CD14-positive monocyte (primary cell): ENCODE results near the gene KRTAP10-4. TPM values are rescaled to one million over a fixed set of nuclear protein-coding genes. Genes with fewer than 3 reads are reported as not detected.
"Not testable (repeated sequence)": the region's sequence is repeated elsewhere in the genome, so short reads cannot be mapped to it uniquely, and the experiment has no call there.

Experiments
- DNase-seq, 3 donors: peaks; one replicate each; pipeline ENCODE4 v3.0.0-alpha.2; 2011 to 2022
- H2AFZ ChIP-seq: 2 replicates; pipeline ENCODE4 v1.6.0; 2012; ENCODE audit warnings: mild to moderate bottlenecking, low read depth, low read length, inconsistent platforms; ENCODE audit not compliant: insufficient read depth, poor library complexity, severe bottlenecking
- H3K27ac ChIP-seq, 2 donors: 1 replicate in 1 of 2; 2 replicates in 1 of 2; pipeline ENCODE4 v1.5.1; 2012 to 2013; ENCODE audit warnings: low read length in 2 of 2, control low read depth in 1 of 2, inconsistent platforms in 1 of 2, low read depth in 1 of 2, mild to moderate bottlenecking in 1 of 2
- H3K27me3 ChIP-seq, 2 donors: one replicate each; pipeline versions ENCODE4 v1.6.0 to v1.6.1; 2011 to 2013; ENCODE audit warnings: low read length in 2 of 2; ENCODE audit not compliant: control insufficient read depth in 2 of 2, insufficient read depth in 2 of 2
- H3K36me3 ChIP-seq, 2 donors: replicated peaks in 1 of 2; 1 replicate in 1 of 2; 2 replicates in 1 of 2; pipeline versions ENCODE4 v1.5.1 to v1.6.1; 2012 to 2013; ENCODE audit warnings: low read length in 2 of 2, control low read depth in 1 of 2, inconsistent platforms in 1 of 2, mild to moderate bottlenecking in 1 of 2; ENCODE audit not compliant: insufficient read depth in 2 of 2, control insufficient read depth in 1 of 2
- H3K4me1 ChIP-seq, 2 donors: 1 replicate in 1 of 2; 2 replicates in 1 of 2; pipeline versions ENCODE4 v1.5.1 to v1.6.1; 2012 to 2013; ENCODE audit warnings: low read length in 2 of 2, control low read depth in 1 of 2, inconsistent platforms in 1 of 2, mild to moderate bottlenecking in 1 of 2, moderate library complexity in 1 of 2; ENCODE audit not compliant: insufficient read depth in 2 of 2, control insufficient read depth in 1 of 2
- H3K4me2 ChIP-seq: replicated peaks from 2 replicates; pipeline ENCODE3; 2012; ENCODE audit warnings: low read length, moderate library complexity, mild to moderate bottlenecking; ENCODE audit not compliant: poor library complexity, severe bottlenecking; ENCODE audit errors: extremely low read depth
- H3K4me3 ChIP-seq, 3 experiments: fragments of 200-600 bp in 1 of 3; sonication (generic) in 1 of 3; replicated peaks in 1 of 3; 1 replicate in 2 of 3; 2 replicates in 1 of 3; pipeline ENCODE4 v1.5.1; 2011 to 2013; ENCODE audit warnings: low read length in 3 of 3, mild to moderate bottlenecking in 3 of 3, control low read depth in 2 of 3, low read depth in 2 of 3, inconsistent platforms in 1 of 3, moderate library complexity in 1 of 3
- H3K79me2 ChIP-seq: 2 replicates; pipeline ENCODE4 v1.6.0; 2012; ENCODE audit warnings: mild to moderate bottlenecking, control low read depth, inconsistent platforms, low read length, moderate library complexity; ENCODE audit not compliant: insufficient read depth
- H3K9ac ChIP-seq: 2 replicates; pipeline ENCODE4 v1.6.0; 2017; ENCODE audit warnings: low read length, mild to moderate bottlenecking; ENCODE audit not compliant: insufficient read depth, poor library complexity, severe bottlenecking
- H3K9me3 ChIP-seq, 2 donors: replicated peaks in 1 of 2; 1 replicate in 1 of 2; 2 replicates in 1 of 2; pipeline versions ENCODE4 v1.5.1 to v1.6.1; 2012 to 2013; ENCODE audit warnings: low read length in 2 of 2, control low read depth in 1 of 2; ENCODE audit not compliant: control insufficient read depth in 1 of 2, insufficient read depth in 1 of 2
- H4K20me1 ChIP-seq: 2 replicates; pipeline ENCODE4 v1.6.0; 2012; ENCODE audit warnings: mild to moderate bottlenecking, low read length, control low read depth, moderate library complexity; ENCODE audit not compliant: insufficient read depth
- H3K27ac Mint-ChIP-seq, 7 donors: one replicate each; pipeline ENCODE4 v1.8.0; 2020; ENCODE audit warnings: mild to moderate bottlenecking in 7 of 7, mixed read lengths in 7 of 7, moderate library complexity in 6 of 7, inconsistent platforms in 2 of 7
- H3K27me3 Mint-ChIP-seq, 3 donors: one replicate each; pipeline ENCODE4 v1.8.0; 2021 to 2022; ENCODE audit warnings: low read depth in 3 of 3, mild to moderate bottlenecking in 3 of 3, mixed read lengths in 3 of 3, moderate library complexity in 3 of 3, inconsistent platforms in 1 of 3
- H3K36me3 Mint-ChIP-seq, 2 donors: one replicate each; pipeline ENCODE4 v1.8.0; 2020; ENCODE audit warnings: mixed read lengths in 2 of 2, inconsistent platforms in 1 of 2, mild to moderate bottlenecking in 1 of 2
- H3K4me1 Mint-ChIP-seq: one replicate; pipeline ENCODE4 v1.8.0; 2020; ENCODE audit warnings: mild to moderate bottlenecking, mixed read lengths
- H3K4me3 Mint-ChIP-seq, 2 donors: one replicate each; pipeline ENCODE4 v1.8.0; 2020; ENCODE audit warnings: mild to moderate bottlenecking in 2 of 2, mixed read lengths in 2 of 2, moderate library complexity in 1 of 2
- H3K9me3 Mint-ChIP-seq, 7 donors: one replicate each; pipeline ENCODE4 v1.8.0; 2020 to 2022; ENCODE audit warnings: mixed read lengths in 7 of 7, mild to moderate bottlenecking in 6 of 7, moderate library complexity in 6 of 7, inconsistent platforms in 2 of 7
- CTCF ChIP-seq: fragments of 200-600 bp; IDR thresholded peaks from one replicate; pipeline ENCODE4 v1.8.0; 2022; ENCODE audit warnings: antibody characterized with exemption, mild to moderate bottlenecking
- WGBS: methylation state at CpG from one replicate; pipeline ENCODE4 v1.1.5; 2013; ENCODE audit warnings: missing lambda C conversion rate; ENCODE audit not compliant: insufficient coverage; 5-methylcytosine and 5-hydroxymethylcytosine counted together
- intact Hi-C, 2 donors: fragments of 100-400 bp; cut with micrococcal nuclease; formaldehyde crosslinking; loops; one replicate each; pipeline versions ENCODE4 v1.15.0 to v1.15.1; 2023
- polyA plus RNA-seq, 3 donors: library from polyadenylated mRNA; depleted of rRNA in 1 of 3; unstranded in 2 of 3; stranded (reverse) in 1 of 3; fragments of 300-500 nt in 2 of 3; fragments of >200 nt in 1 of 3; fragmentation: Illumina TruSeq in 2 of 3; gene quantifications; 1 replicate in 2 of 3; 2 replicates in 1 of 3; pipeline ENCODE4 v1.2.3, GENCODE V29; 2012 to 2021

The KRTAP10-4 gene
- polyA plus RNA-seq, 3 donors: not detected

- H3K4me3 Mint-ChIP-seq: no peak overlapping the region
Measured at GRCh38 chr21:44589586-44590305, 16.2 kb downstream of the KRTAP10-4 start.

GRCh38 chr21:44590311-44590721 lies 16.8 kb downstream of the KRTAP10-4 start:
- no peak overlapping the region for H3K27ac Mint-ChIP-seq
- Histone ChIP-seq H3K4me1 (no peaks in the 10 kb centered on the region), H3K9me3 (no peaks in the 10 kb centered on the region), H3K27ac (no peak overlapping the region), H3K4me3 (no peak overlapping the region), H2AFZ (no peak overlapping the region), H4K20me1 (no peaks in the 10 kb centered on the region), H3K36me3 (no peaks in the 10 kb centered on the region), H3K4me2 (no peak overlapping the region), H3K27me3 (peaks cover 0 to 6% of the 10 kb centered on the region in 2 donors), H3K79me2 (no peaks in the 10 kb centered on the region), H3K9ac (no peak overlapping the region)
- TF ChIP-seq CTCF: no peak
- H3K4me1 Mint-ChIP-seq: no peaks in the 10 kb centered on the region
- peaks cover 0 to 16% (median 5%) of the 10 kb centered on the region in 7 donors for H3K9me3 Mint-ChIP-seq
- DNase-seq: no peak
- no peaks in the 10 kb centered on the region for H3K36me3 Mint-ChIP-seq
- H3K27me3 Mint-ChIP-seq: peaks cover 2 to 37% (median 7%) of the 10 kb centered on the region in 3 donors
- H3K4me3 Mint-ChIP-seq: no peak overlapping the region
- 79% methylated on average over 2 of the region's 10 CpGs for WGBS
- intact Hi-C loops: no loop called here

More at GRCh38 chr21:44589586-44590305, 16.2 kb downstream of the KRTAP10-4 start:
- Mint-ChIP-seq H3K36me3 (no peaks in the 10 kb centered on the region), H3K9me3 (peaks cover 2 to 19% (median 5%) of the 10 kb centered on the region in 7 donors), H3K27ac (no peak overlapping the region), H3K27me3 (peaks cover 2 to 42% (median 10%) of the 10 kb centered on the region in 3 donors), H3K4me1 (no peaks in the 10 kb centered on the region)
- Histone ChIP-seq H3K4me1 (no peaks in the 10 kb centered on the region), H3K4me2 (no peak overlapping the region), H2AFZ (no peak overlapping the region), H3K79me2 (no peaks in the 10 kb centered on the region), H3K27me3 (peaks cover 0 to 9% of the 10 kb centered on the region in 2 donors), H3K4me3 (no peak overlapping the region), H4K20me1 (no peaks in the 10 kb centered on the region), H3K9me3 (no peaks in the 10 kb centered on the region), H3K36me3 (no peaks in the 10 kb centered on the region), H3K9ac (no peak overlapping the region), H3K27ac (no peak overlapping the region)
- 85% methylated on average over 21 of the region's 24 CpGs for WGBS
- TF ChIP-seq CTCF: no peak
- DNase-seq: no peak
- intact Hi-C loops: no loop called here

- H3K9ac ChIP-seq, H3K4me3 Mint-ChIP-seq, H3K9me3 Mint-ChIP-seq, H3K79me2 ChIP-seq, H3K4me3 ChIP-seq, H3K36me3 Mint-ChIP-seq, H3K27me3 ChIP-seq, H3K4me2 ChIP-seq, H2AFZ ChIP-seq, H3K4me1 ChIP-seq, H3K27ac ChIP-seq, H3K36me3 ChIP-seq, DNase-seq, H3K9me3 ChIP-seq, H4K20me1 ChIP-seq, intact Hi-C loops, H3K4me1 Mint-ChIP-seq: not testable (repeated sequence)
- H3K27me3 Mint-ChIP-seq: peaks cover 2 to 34% (median 7%) of the 10 kb centered on the region in 3 donors
- over 99% methylated on average over 10 of the region's 19 CpGs for WGBS
- peak overlapping the region in 1 of 7 donors; percentile 41 for H3K27ac Mint-ChIP-seq
Measured at GRCh38 chr21:44590897-44591800, 17.6 kb downstream of the KRTAP10-4 start.
